GM21576 (cell line): Measurements from ENCODE around the gene OR2T4.
A peak's percentile ranks its signal among the peaks of the same experiment; 100 is the strongest.

Experiments used
- ATAC-seq: cut with Tn5 transposase; IDR thresholded peaks from one replicate; pipeline ENCODE4 v1.9.1; 2021; ENCODE audit warnings: mild to moderate bottlenecking, moderate library complexity; ENCODE audit not compliant: unreplicated experiment

Gene OR2T4, protein sequence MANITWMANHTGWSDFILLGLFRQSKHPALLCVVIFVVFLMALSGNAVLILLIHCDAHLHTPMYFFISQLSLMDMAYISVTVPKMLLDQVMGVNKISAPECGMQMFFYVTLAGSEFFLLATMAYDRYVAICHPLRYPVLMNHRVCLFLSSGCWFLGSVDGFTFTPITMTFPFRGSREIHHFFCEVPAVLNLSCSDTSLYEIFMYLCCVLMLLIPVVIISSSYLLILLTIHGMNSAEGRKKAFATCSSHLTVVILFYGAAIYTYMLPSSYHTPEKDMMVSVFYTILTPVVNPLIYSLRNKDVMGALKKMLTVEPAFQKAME

DNA sequence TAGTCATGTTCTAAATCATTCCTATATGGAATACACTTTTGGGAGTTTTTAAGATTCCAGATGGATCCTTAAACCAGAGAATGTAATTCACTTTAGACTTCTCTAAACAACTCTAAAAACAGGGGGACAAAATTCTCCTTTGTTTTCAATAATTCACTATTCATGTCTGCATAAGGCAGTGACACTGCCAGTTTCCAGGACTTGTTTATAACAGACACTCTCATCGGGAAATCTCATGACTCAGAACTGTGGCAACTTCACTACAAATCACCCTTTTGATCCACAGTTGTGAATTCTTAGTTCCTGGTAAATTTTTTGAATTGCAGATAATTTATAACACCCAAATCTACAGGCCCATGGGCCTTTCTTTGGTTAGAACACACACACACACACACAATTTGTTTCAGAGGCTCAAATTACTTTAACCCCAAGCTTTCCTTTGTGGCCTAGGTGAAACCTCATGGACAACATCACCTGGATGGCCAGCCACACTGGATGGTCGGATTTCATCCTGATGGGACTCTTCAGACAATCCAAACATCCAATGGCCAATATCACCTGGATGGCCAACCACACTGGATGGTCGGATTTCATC lies at the start of gene OR2T4:
TSS of gene OR2T4 (plus strand) at position 545 of the 595 bp plus-strand sequence. CDS start at position 545, 0 bp downstream.
- ATAC-seq, result no peak

DNA sequence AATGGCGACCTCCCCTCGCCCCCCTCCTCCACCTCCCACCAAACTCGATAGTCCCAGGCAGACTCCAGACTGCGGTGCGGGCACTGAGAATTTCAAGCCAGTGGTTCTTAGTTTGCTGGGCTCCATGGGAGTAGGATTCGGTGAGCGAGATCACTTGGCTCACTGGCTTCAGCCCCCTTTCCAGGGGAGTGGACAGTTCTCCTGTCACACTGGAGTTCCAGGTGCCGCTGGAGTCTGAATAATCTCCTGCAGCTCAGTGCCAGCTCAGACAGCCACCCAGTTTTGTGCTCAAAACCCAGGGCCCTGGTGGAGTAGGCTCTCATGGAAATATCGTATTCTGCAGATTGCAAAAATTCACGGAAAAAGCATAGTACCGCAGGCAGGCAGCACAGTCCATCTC lies 44.7 kb upstream of the OR2T4 start:
- no peak for ATAC-seq

DNA sequence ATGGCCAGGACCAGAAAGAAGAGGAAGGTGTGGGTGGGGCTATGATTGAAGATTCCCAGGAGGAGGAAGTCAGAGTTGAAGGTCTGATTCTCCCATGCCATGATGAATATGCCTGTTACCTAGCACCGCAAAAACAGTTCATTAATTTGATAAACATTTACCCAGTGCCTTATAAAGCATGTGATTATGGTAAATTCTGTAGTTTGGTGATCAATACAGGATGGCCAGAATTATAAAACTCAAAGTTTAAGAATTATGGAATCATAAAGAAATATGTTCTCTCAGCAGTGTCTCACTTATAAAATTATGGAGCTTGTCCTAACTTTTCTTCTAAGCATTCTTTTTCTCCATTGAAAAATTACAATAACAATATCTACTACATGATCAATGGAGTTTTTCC lies 37.0 kb upstream of the OR2T4 start, which contains the start of gene OR2M7:
TSS of gene OR2M7 (minus strand) at position 101 of the 400 bp plus-strand sequence. CDS start at position 101, 0 bp downstream.
- ATAC-seq, result no peak

DNA sequence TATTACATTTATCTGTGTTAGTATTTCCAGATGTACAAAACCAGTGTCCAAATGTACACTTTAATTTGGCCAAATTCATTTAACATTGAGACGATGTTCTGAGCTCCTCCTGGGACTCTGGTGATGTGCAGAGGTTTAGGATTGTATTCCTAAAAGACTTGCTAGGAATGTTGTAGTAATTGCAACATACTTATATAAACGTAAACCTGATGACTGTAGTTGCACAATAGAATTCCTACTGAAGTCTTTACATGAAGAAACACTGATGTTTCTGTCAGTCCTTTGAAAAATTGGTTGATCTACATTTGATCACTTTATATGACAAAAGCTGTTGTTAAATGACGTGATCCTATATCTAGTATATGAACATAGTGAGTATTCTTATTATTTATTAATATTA lies 18.0 kb upstream of the OR2T4 start:
- ATAC-seq, result no peak

DNA sequence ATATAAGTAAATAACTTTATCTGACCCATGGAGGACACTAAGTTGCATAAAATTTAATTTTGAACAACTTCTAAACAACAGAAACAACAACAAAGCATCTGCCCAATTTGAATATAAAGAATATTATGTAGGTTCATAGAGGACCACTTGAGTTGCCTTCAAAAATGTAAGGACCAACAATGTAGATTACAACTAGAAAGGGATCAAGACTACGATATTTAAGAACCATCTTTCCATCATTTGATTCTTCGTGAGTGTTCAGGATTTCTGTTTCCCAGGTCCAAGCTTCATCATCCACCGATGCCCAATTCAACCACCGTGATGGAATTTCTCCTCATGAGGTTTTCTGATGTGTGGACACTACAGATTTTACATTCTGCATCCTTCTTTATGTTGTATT lies 13.0 kb upstream of the OR2T4 start, which contains the start of gene OR14C36:
TSS of gene OR14C36 (plus strand) at position 301 of the 400 bp plus-strand sequence. CDS start at position 301, 0 bp downstream.
- ATAC-seq, result no peak

DNA sequence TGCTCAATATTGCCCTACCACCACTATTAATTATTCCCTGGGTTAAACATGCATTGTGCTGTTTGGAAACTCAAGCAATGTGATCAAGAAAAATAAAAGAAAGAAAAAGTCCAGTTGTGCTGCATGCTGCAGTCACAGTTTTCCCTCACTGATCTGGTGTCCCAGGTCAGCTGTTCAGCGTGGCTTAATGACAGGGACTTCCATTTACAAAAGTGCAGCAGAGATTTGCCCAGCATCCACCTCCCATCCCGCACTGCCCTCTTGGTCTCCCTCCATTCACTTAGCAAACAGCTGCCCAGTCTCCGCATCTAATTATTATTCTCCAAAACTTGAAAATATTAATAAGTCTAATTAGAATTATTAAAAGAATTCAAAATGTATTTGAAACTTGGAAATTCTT lies 2.0 kb upstream of the OR2T4 start:
- ATAC-seq, result no peak

DNA sequence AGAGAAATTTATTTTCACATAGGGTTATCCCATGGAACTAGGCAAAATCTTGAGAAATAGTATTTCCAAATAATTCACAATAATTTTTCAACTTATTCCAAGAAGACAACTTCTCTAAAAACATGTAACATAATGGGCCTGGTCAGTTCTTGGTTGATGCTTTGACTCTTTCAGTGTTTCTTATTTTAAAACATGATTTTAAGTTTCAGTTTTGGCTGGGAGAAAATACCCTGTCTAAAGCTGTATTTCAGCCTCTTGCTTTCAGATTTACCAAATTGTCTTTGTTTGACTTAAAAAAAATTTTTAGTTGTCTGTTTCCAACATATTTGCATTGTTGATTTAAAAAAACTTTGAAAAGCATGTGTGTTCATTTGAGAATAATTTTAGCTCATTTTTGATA lies 5.1 kb downstream of the OR2T4 start:
- no peak for ATAC-seq

DNA sequence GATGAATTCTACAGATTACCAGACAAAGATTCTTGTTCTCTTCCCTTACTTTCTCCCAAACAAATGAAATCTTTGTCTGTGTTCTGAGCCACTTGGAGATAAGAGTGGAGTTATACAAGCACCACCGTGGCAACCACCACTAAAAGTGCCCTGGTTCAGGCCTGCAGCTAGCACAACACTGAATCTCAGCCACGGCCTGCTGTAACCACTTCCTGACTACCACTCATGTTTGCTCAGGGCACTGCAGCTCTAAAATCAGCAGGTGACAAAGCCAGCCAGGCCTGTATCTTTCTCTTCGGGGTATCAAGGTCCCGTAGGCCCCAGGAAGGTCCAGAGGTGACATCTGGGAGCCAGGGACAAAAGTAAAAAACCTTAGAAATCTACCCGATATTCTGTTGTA lies 10.9 kb downstream of the OR2T4 start:
- peak; percentile 53 for ATAC-seq

DNA sequence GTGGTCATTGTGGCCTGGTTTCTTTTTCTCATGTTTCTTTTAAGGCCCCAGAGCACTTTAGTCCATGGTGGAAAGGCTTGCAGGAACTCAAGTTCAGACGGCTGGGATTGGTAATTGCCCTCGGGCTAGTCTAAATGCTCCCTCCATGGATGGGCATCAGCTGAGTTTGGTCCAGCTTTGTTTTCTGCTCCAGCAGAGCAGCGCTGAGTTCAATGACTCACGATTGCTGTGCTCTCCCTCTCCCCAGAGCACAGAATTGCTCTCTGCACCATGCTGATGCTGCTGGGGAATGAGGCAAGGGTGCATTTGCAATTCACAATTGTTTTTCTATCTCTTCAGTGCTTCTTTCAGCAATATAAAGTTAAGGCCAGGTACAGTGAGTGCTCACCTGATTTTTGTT lies 12.3 kb downstream of the OR2T4 start:
- no peak for ATAC-seq

DNA sequence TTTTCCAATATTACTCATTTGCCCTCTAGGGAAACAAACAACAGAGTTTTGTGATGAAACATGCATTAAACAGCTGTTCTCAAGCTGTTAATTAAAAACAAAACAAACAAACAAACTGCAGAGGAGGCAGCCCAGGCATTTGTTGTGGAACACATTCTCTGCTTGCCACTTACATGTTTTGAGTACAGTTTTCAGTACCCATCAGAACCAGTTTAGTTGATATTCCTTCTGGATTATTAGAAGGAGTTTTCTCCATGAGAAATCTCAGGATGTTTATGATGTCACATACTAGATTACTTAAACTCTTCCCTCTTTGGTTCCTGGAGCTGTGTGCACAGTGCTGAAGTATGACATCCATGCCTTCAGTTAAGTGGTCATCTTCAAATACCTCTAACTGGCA lies 14.0 kb downstream of the OR2T4 start, which contains the start of gene OR2T6:
TSS of gene OR2T6 (plus strand) at position 301 of the 400 bp plus-strand sequence. CDS start 11,863 bp downstream, outside the sequence.
- no peak for ATAC-seq

DNA sequence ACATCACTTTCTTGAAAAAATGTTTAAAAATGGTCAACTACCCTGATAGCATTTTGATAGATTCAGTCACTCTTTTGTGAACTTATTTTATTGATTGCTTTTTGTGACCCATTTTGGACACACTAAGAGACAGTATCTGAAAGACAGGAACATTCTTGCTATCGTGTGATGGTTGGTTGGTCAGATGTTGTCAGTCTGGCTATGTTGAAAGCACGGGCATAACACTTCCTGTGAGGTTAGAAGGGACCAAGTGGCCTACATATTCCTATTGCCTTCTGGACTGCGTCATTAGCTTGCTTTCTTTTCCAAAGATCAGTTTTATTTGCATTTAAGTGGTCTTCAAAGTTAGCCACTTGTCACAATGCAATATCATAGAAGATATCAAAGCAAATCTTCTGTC lies 15.5 kb downstream of the OR2T4 start:
- no peak for ATAC-seq

DNA sequence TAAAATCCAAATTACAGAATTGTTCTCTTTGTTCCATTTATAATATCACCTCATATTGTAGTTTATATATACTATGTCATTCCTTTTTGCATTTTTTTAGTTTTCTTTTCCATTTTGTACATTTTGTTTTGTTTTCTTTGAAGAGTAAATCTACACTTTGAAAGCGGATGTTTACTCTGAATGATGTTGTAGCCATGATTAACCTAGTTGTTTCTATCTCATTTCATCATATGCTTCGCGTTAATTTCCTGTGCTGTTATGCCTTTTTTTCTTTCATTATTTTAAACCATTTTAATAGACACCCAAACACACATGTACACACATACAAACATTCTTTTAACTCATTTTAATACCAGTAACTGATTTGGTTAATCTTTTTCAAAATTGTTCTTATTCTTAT lies 19.4 kb downstream of the OR2T4 start:
- no peak for ATAC-seq

DNA sequence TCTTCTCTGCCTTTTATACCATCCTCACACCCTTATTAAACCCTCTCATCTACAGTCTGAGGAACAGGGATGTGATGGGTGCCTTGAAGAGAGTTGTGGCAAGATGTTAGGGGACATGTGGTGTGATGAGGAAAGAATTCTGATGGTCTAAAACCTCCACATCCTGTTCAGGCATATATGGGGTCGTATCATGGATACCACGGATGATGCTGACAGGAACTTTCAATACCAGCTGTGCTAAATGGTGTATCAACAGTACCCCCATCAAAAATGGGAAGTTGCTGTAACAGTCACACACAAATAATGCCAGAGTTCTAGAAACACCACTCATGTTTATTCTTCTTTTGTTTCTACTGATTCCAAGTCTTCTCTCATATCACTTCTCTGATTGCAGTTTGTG lies 27.0 kb downstream of the OR2T4 start:
- ATAC-seq, result no peak

DNA sequence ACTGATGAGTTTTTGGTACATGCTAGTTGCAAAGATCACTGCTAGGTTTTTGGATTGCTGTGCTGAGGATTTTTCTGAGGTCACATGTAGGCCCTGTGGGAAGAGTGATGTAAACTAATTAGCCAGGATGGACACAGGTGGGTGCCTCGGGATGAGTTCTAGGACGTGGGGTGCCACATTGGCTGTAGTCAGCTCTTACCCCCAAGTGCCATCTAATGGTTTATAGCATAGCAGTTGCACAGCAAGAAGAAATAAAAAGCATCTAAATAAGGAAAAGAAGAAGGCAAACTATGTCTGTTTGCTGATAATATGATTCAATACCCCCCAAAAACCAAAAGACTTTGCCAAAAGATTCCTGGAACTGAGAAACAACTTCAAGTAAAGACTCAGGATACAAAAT lies 31.6 kb downstream of the OR2T4 start:
- no peak for ATAC-seq

DNA sequence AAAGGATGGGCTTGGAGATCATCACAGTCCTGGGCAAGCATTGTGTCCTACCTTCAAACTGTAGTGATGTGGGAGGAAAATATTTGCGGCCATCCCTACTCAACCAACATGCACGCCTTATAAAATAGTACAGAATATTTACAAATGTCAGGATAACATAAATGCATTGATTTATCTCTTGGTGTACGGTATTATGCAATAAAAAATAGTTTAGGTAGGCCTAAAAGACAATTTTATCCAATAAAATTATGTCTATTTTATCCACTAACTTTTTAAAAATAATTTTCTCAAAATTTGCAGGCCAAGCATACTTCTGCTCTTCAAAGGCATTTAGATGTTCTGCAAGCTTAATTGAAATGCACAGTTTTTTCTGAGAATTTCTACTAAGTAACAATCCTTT lies 41.3 kb downstream of the OR2T4 start, which contains the start of gene OR2T1:
TSS of gene OR2T1 (plus strand) at position 301 of the 400 bp plus-strand sequence. CDS start 3,100 bp downstream, outside the sequence.
- no peak for ATAC-seq

DNA sequence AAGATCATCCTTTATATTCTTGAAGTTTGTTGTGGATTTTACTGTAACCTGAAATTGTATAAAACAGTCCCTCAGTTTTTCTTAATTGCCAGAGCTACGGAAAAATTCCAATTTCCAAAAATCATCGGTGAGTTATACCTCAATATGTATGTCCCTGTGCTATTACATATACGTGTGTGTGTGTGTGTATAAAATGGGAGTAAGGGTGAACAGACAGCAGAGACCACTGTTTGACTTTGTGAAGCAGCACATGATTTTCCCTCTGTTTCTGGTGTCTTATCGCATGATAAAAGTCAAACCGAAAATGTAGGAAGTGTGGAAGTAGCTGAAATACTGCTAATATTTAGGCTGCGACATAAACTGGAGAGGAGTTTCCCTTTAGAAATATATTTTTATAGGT lies 42.6 kb downstream of the OR2T4 start:
- no peak for ATAC-seq

DNA sequence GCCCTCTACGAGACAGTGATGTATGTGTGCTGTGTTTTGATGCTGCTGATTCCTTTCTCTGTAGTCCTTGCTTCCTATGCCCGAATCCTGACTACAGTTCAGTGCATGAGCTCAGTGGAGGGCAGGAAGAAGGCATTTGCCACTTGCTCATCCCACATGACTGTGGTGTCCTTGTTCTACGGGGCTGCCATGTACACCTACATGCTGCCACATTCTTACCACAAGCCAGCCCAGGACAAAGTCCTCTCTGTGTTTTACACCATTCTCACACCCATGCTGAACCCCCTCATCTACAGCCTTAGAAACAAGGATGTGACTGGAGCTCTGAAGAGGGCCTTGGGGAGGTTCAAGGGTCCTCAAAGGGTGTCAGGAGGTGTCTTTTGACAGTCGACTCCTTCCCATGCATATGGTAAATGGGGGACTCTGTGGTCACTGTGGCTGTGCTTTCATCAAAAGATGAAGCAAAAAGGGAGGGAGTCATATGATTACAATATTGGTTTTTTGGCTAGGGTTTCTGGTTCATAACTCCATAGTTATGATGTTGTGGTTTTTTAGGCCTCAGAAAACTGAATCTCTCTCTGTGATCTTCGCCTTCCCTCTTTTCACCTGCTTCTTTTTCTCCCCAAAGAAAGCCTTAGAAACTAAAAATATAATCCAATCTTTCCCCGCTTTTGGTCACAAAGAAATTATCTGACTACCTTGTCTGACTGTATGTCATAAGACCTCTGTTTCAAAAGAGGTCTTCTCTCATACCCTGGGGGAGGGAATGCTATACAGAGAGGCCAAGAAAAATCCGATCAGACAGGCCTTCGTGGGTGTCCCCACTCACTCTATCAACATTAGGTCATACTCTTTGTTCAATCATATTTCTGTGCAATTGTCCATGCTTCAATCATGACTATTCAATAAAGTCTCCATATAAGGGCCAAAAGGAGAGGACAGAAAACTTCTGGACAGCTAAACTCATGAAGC lies 45.5 kb downstream of the OR2T4 start:
- no peak for ATAC-seq
